A673 (cell line): ENCODE measurements around the gene FNDC3B.

Experiments
- EZH2 ChIP-seq: fragments of 200-600 bp; sonication (generic); IDR thresholded peaks from 2 replicates; pipeline ENCODE4 v1.6.1; 2017; ENCODE audit warnings: borderline replicate concordance, low read depth, mild to moderate bottlenecking, mixed read lengths, antibody characterized with exemption, low read length; ENCODE audit not compliant: poor library complexity, severe bottlenecking
- TF ChIP-seq, protein P1 (sequence below): fragments of 300-800, 200-600 bp; sonication (generic); conservative IDR thresholded peaks from 2 replicates; pipeline ENCODE4 v1.5.1; 2017; ENCODE audit warnings: low read depth, mild to moderate bottlenecking, antibody characterized with exemption, low read length, moderate library complexity, mixed read lengths

DNA sequence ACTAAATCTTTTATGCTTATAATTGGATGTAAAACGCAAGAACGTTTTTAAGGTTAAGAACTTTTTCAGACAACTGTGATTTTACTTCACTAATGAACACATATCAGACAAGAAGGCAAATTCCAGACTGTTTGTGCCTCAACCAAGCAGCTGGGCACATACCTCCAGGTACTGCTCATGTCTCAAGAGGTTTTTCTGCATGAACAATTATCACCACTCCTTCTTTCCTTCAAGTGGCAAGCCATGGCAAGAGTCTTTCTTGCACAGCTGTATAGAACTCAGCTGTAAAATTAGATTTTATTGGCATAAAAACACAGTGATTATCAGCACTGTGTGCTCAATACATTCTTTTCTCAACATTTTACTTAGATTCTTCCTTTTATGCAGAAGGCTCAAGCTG is 64.3 kb downstream of the FNDC3B start:
- TF ChIP-seq, protein P1, sequence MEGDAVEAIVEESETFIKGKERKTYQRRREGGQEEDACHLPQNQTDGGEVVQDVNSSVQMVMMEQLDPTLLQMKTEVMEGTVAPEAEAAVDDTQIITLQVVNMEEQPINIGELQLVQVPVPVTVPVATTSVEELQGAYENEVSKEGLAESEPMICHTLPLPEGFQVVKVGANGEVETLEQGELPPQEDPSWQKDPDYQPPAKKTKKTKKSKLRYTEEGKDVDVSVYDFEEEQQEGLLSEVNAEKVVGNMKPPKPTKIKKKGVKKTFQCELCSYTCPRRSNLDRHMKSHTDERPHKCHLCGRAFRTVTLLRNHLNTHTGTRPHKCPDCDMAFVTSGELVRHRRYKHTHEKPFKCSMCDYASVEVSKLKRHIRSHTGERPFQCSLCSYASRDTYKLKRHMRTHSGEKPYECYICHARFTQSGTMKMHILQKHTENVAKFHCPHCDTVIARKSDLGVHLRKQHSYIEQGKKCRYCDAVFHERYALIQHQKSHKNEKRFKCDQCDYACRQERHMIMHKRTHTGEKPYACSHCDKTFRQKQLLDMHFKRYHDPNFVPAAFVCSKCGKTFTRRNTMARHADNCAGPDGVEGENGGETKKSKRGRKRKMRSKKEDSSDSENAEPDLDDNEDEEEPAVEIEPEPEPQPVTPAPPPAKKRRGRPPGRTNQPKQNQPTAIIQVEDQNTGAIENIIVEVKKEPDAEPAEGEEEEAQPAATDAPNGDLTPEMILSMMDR = no peak
- TF ChIP-seq EZH2 = no peak
